Measurements from ENCODE around the gene FHL2. TPM values are rescaled to one million over a fixed set of nuclear protein-coding genes. Genes with fewer than 3 reads are reported as not detected.

The FHL2 gene
- total and polyA plus RNA-seq, 12 donors = 437 to 2,354 (median 1,410) TPM

GRCh38 chr2:105422801-105423200, 23.9 kb upstream of the FHL2 start:
- H3K27ac ChIP-seq = peak overlapping the region in 2 of 10 donors; percentile 30 to 48
- DNase-seq = no peak

GRCh38 chr2:105421053-105421452, 22.2 kb upstream of the FHL2 start:
- peaks cover 0 to 9% (median 0%) of the 10 kb centered on the region in 11 donors for H3K9me3 ChIP-seq
- peaks cover 0 to 8% (median 0%) of the 10 kb centered on the region in 9 donors for H3K36me3 ChIP-seq
- intact Hi-C loops (cut with DNase I) = no loop called here
- no peak overlapping the region for H3K4me3 ChIP-seq
- no peak for TF ChIP-seq CTCF (IDR thresholded peaks at IDR 0.05)
- no peaks in the 10 kb centered on the region for H3K27me3 ChIP-seq
- ATAC-seq (peak in 6 of 8 donors; percentile 6 to 51 (median 35)), DNase-seq (no peak)
- peak overlapping the region in 8 of 10 donors; percentile 5 to 59 (median 38) for H3K27ac ChIP-seq
- WGBS, 2 donors = 61 to 71% methylated on average over 2 of the region's 2 CpGs
- peaks cover 0 to 68% (median 11%) of the 10 kb centered on the region in 9 donors for H3K4me1 ChIP-seq

More at GRCh38 chr2:105422801-105423200, 23.9 kb upstream of the FHL2 start:
- ATAC-seq = no peak
- H3K36me3 ChIP-seq = peaks cover 0 to 8% (median 0%) of the 10 kb centered on the region in 9 donors
- peaks cover 0 to 9% (median 0%) of the 10 kb centered on the region in 11 donors for H3K9me3 ChIP-seq
- 26 to 40% methylated on average over 5 of the region's 5 CpGs for WGBS, 2 donors
- no peak overlapping the region for H3K4me3 ChIP-seq
- H3K27me3 ChIP-seq = no peaks in the 10 kb centered on the region
- peaks cover 0 to 68% (median 11%) of the 10 kb centered on the region in 9 donors for H3K4me1 ChIP-seq
- intact Hi-C loops (cut with DNase I) = no loop called here
- no peak for TF ChIP-seq CTCF (IDR thresholded peaks at IDR 0.05)

- ATAC-seq (no peak), DNase-seq (no peak)
- H3K4me3 ChIP-seq = no peak overlapping the region
- H3K9me3 ChIP-seq = peaks cover 0 to 9% (median 0%) of the 10 kb centered on the region in 11 donors
- H3K27ac ChIP-seq = peak overlapping the region in 7 of 10 donors; percentile 9 to 65 (median 37)
- peaks cover 0 to 90% (median 18%) of the 10 kb centered on the region in 9 donors for H3K4me1 ChIP-seq
- intact Hi-C loops (cut with DNase I) = no loop called here
- TF ChIP-seq CTCF (IDR thresholded peaks at IDR 0.05) = no peak
- peaks cover 0 to 8% (median 0%) of the 10 kb centered on the region in 9 donors for H3K36me3 ChIP-seq
- WGBS, 2 donors = 56 to 75% methylated on average over 6 of the region's 6 CpGs
- no peaks in the 10 kb centered on the region for H3K27me3 ChIP-seq
These were observed 19.7 kb upstream of the FHL2 start for GRCh38 chr2:105418522-105418921.

DNA sequence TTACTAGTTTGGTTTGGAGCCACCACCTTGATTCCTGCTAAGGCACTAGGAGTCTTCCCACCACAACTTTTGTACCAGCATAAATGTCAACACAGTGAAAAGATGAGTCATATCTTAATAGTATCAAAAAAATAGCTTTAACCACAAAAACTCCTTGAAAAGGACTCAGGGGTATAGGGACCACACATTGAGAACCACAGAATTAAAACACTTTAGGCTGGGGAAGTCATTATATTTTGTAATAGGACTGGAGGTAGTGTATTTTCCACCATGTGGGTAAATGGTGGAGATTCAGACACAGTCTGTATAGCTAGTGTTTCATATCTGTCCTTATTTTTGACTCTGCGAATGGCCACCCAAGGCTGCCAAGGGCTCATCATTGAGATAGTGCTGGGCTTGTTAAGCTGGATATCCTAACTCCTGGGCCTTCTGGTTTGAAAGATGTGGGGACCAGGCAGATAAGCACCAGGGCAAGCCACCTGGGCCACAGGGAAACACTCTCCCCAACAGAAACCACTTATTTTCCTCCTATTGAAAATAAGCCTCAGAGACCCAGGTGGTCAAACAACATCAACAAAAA, 19.1 kb upstream of the FHL2 start:
- H3K4me3 ChIP-seq = no peak overlapping the region
- DNase-seq (no peak), ATAC-seq (peak in 1 of 8 donors; percentile 1)
- peaks cover 0 to 90% (median 18%) of the 10 kb centered on the region in 9 donors for H3K4me1 ChIP-seq
- no peaks in the 10 kb centered on the region for H3K27me3 ChIP-seq
- H3K27ac ChIP-seq = peak overlapping the region in 6 of 10 donors; percentile 9 to 65 (median 38)
- H3K9me3 ChIP-seq = peaks cover 0 to 9% (median 0%) of the 10 kb centered on the region in 11 donors
- 42 to 73% methylated on average over 1 of the region's 1 CpG for WGBS, 2 donors
- intact Hi-C loops (cut with DNase I) = no loop called here
- TF ChIP-seq CTCF (IDR thresholded peaks at IDR 0.05) = no peak
- peaks cover 0 to 8% (median 0%) of the 10 kb centered on the region in 9 donors for H3K36me3 ChIP-seq

Measured in heart right ventricle (tissue), 16 donors.